NCI-H526 treated with DMSO at 0.1 percent for 48 hours (cell line): ENCODE results near the gene RAF1.
"Not testable (repeated sequence)": the region's sequence is repeated elsewhere in the genome, so short reads cannot be mapped to it uniquely, and the experiment has no call there.

Experiments
- DNase-seq: peaks from one replicate; lab custom pipeline; 2025; lab: John Stamatoyannopoulos, UW

RAF1 gene

DNA sequence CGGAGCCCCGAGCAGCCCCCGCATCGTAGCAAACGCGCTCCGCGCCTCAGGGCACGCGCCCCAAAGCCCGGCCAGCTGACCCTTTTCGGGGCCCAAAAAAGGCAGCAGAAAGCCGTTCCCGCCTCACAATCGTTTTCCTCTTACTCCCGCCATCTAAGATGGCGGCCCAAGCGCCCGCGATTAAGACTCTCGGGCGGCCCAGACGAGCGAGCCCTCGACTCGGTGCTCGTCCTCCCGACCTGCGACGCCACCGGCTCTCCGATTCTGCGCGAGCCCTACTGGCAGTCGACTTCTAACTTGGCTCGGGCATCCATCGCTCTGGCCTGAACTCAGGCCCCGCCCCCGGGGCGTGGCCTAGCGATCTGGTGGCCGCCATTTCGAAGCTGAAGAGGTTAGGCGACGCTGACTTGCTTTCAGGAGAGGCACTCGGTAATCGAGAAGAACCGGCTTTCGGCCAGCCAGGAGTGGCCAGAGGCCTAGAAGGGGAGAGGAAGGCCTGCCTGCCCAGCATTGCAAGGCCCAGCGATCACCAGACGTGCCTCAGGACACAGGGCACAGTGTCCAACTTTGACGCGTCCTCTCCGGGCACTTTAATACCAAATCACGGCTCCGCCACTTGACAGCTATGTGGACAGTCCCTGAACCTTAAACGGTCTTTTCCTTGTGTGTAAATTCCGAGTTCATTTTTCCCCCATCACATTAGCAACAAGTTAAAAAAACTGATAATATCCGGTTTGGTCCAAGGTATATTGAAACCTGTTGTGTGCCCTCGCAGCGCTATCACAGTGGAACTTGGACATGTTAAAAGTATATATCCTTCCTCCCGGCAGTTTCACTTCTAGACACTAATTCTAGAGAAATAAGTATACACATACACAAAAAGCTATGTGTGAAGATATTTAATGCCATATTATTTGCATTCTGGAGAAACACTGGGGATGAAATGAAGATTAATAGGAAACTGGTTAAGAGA lies at the start of gene RAF1:
Gene RAF1 (minus strand): TSS at position 182 of the 973 bp plus-strand sequence. CDS start 45,396 bp downstream, outside the sequence.
- DNase-seq: peak; percentile 97

DNA sequence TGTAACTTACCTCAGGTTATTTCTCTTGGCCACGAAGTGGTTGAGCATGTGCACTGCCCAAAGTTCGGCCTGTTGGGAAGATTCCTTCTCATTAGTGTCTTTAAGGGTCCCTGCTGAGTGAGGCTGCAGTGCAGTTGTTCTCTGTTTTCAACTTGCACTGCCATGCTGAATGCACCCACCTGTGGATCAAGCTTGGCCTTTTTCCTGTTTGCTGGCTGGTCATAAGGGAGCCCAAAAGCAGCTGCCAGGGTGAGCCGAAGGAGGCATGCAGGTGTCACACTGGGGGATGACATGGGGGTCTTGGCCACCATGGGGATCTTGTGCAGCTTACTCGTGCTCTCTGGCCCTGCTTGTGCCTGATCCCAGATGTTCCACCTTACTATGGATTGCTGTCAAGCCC lies 46.1 kb upstream of the RAF1 start:
- DNase-seq: no peak

DNA sequence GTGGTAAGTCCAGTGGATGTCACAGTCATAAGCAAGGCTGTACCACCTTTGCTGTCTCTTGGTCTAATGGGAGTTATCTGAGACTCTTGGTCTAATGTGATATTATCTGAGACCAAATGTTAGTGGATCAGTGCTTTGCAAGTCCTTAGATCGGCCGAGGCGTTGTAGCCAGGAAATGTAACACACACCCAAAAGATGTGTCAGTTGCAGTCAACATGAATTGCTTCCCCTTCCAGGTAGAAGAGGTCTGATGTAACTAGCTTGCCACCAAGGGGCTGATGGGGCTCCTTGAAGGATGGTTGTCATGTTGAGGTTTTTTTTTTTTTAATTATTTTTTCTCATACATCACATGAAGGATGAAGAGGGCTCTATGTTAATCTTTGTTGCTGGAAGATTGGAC lies 45.4 kb upstream of the RAF1 start:
- DNase-seq: no peak

DNA sequence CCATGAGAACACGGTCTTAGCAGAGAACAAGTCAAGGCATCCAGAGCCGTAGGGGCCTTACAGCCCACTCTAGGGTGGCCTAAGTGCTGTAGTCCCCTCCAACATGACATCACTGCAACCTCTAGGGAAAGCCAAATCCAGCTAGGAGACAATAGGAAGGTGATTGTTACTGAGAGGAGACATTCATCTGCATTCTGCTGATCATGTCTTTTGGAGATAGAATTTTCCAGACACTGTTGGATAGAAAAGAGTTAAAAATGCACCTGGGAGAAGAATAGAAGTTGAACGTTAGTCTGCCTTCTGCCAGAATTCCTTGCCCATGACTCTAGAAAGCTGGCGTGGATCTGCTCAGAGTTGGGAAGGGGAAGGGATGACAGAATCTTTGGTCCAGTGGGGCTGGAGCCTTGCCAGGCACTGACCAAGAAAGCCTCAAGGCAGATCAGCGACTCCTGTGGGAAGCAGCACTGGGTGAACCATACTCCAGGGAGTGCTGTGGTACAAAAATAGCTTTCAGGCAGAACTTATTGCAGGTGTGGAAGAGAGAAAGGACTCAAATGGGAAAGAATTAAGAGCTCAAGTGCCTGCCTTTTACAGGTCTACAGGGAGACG lies 44.8 kb upstream of the RAF1 start:
- DNase-seq: no peak

DNA sequence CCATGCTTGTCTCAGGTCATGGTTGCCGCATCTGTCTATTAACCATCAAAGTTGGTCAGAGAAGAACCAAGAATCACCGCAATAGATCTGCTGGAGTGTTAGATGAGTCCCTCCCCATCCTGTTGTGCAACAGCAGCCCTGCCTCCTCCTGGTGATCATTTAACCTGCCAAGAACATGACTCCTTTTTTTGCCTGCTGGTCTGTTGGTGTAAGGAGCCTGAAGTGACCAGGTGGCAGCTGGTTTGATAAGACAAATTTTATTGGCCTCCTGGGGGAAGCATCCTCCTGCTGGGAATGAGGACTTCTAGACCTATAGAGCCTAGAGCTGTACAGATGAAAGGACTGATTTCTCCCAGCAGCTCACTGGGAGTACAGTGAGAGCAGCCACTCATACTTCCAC lies 43.5 kb upstream of the RAF1 start:
- DNase-seq: no peak

DNA sequence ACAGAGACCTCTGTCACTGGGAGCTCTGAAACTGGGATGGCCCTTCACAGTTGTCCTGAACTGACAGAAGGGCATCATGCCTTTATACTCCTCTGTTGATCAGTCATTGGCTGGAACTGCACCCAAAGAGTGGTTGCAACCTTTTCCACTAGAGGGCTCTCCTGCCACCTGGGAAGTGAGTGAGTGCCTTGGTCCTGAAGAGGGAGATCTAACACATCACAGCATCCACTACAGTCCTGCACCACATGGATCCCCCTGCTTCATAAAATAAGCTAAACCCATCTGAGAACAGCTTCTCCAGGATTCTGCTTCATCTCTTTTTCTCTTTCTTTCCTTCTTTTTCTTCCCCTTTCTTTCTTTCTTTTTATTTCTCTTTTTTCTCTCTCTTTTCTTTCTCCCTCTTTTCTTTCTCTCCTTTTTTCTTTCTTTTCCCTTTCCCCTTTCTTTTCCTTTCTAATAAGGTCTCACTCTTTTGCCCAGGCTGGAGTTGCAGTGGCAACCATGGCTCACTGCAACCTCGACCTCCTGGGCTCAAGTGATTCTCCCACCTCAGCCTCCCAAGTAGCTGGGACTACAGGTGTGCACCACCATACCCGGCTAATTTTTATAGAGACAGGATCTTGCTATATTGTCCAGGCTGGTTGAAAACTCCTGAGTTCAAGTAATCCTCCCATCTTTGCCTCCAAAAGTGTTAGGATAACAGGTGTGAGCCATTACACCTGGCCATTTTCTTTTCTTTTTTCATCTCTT lies 42.8 kb upstream of the RAF1 start:
- DNase-seq: peak; percentile 24

DNA sequence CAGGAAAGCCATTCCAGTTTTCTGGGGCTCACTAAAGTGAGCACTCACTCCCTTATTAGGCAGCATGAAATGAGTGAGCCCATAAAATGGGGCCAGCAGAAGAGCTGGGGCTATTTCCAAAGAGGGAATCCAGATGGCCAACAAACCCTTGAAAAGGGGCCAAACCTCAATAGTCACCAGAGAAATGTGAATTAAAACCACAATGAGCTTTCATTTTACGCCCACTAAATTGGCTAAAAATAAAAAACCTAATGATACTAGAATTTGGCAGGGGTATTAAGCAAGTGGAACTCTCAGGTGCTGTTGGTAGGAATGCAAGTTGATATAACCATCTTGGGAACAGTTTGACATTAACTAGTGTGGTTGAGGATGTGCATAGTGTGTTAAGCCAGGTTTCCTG lies 42.1 kb upstream of the RAF1 start:
- no peak for DNase-seq

DNA sequence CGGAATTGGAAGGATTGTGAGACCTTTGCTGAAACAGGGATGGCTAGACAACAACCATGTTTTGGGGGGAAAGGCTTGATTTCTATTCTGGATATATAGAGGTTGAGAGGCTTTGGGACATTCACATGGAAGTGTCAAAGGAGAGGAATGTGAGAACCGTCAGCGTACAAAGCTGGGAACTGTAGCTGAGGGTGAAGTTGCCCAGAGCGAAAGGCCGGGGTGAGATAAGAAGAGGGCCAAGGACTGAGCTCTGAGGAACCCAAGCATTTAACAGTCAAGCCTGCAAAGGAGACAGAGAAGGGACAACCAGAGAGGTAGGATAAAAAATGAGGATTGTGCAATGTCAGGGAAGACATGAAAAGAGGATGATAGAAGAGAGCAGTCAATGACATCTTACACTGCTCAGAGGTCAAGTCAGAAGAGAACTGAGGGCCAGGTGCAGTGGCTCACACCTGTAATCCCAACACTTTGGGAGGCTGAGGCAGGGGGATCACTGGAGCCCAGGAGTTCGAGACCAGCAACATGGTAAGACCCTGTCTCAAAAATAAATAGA lies 41.5 kb upstream of the RAF1 start:
- no peak for DNase-seq

DNA sequence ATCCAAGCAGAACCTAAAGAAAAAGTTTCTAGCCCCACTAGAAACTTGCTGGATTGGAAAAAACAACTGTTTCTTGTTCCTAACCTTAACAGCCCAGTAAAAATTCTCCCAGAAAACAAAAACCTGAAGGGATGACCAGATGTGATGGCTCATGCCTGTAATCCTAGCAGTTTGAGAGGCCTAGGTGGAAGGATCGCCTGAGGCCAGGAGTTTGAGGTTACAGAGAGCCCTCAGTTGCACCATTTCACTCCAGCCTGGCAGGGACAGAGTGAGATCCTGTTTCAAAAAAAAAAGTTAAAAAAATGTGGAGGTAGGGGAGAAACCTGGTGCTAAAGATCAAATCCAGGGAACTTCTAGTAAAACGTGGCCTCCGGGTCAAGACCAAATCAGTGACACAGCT lies 38.6 kb upstream of the RAF1 start:
- no peak for DNase-seq

DNA sequence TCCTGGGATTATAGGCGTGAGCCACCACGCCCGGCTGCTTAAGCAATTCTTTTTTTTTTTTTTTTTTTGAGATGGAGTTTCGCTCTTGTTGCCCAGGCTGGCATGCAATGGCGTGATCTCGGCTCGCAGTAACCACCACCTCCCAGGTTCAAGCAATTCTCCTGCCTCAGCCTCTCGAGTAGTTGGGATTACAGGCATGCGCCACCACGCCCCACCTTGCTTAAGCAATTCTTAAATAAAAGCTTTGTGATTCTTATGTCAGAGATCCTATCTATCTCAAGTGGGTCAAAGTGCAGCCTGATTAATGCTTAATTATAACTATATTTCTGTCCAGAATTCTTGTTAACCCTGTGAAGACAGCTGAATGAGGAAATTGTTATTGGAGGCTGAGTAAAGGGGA lies 37.7 kb upstream of the RAF1 start:
- DNase-seq: not testable (repeated sequence)

DNA sequence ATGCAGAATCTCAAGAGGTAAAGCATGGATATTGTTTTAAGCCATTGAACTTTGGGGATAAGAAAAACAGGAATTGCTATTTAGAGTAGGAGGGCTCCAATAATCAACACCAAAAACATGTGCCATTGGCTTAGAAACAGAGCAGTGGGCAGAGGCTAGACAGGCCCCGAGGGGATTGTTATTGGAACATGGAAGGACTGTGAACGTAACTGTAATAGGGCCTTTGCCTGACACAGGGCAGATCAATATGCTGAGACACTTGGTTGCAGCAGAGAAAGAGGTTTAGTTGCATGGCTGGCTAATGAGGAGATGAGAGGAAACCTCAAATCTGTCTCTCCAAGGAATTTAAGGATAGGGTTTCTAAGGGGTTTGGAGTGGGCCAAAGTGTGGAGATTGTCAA lies 36.9 kb upstream of the RAF1 start:
- no peak for DNase-seq

DNA sequence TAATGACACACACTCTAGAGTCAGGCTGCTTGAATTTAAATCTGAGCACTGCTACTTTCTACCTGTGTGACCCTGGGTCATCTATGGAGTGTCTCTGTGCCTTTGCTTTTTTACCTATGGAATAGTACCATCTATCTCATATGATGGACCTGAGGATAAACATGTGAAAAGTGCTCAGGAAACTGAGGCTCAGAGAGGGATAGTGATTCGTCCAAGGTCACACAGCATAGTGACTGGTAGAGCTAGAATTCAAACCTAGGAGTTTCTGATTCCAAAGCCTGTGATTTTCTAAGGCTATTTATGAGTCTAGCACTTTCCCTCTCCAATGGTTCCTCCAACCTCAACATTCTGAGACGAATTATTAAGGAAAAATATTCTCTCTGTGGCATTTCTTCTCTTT lies 32.0 kb upstream of the RAF1 start:
- no peak for DNase-seq

DNA sequence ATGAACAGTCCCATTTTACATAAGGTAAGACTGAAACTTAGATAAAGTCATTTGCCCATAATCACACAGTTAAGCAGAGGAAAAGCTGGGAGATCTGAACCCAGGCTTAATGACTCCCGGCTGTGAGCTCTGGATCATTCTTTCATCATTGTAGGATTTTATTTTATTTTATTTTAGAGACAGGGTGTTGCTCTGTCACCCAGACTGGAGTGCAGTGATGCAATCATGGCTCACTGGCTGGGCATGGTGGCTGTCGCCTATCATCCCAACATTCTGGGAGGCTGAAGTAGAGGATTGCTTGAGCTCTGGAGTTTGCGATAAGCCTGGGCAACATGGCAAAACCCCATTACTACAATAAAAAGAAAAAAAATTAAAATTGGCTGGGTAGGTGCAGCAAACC lies 31.2 kb upstream of the RAF1 start:
- no peak for DNase-seq

DNA sequence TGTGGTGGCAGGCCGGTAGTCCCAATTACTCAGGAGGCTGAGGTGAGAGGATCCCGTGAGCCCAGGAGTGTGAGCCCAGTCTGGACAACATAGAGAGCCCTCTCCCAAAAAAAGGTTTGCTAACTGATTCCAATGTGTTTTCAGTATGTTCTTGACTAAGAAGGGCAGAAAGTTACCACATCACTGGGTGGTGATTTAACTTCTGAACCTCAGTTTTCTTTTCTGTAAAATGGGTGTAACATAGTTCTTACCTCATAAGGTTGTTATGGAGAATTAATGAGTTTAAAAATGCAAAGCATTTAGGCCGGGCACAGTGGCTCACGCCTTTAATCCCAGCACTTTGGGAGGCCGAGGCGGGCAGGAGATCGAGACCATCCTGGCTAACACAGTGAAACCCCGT lies 28.5 kb upstream of the RAF1 start:
- DNase-seq: no peak

DNA sequence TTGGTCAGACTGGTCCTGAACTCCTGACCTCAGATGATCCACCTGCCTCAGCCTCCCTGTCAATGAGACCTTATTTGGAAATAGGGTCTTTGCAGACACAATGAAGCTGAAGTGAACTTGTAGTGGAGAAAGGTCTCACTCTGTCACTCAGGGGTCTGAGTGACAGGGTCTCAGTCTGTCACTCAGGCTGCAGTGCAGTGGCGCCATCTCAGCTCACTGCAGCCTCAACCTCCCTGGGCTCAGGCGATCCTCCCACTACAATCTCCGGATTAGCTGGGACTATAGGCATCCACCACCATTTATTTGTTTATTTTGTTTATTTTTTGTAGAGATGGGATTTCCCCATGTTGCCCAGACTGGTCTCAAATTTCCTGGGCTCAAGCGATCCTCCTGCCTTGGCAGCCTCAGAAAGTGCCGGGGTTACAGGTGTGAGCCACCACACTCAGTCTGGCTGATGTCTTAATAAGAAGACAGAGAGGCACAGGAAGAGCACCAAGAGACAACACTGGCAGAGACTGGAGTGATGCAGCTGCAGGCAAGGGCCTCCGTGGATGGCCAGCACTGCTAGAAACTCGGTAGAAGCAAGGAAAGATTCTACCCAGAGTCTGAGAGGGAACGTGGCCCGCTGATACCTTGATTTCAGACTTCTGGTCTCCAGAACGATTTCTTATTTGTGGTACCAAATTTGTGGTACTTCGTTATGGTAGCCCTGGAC lies 26.2 kb upstream of the RAF1 start:
- no peak for DNase-seq

DNA sequence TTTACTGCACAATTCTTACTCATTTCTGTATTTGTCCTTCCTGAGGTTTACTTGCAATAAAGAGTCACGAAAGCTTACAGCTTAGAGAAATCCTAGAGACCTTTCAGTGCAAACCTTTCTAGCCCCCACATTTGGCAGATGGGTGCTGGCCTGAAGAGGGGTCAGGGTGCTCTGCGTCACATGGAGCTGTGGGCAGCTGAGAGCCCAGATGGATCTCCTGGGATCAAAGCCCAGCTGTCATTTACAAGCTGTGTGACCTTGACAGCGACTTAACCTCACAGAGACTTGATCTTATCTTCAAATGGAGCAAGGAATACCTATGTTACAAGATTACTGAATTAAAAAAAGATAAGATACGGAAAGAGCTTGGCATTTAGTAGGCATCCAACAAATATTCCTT lies 24.0 kb upstream of the RAF1 start:
- DNase-seq: no peak

DNA sequence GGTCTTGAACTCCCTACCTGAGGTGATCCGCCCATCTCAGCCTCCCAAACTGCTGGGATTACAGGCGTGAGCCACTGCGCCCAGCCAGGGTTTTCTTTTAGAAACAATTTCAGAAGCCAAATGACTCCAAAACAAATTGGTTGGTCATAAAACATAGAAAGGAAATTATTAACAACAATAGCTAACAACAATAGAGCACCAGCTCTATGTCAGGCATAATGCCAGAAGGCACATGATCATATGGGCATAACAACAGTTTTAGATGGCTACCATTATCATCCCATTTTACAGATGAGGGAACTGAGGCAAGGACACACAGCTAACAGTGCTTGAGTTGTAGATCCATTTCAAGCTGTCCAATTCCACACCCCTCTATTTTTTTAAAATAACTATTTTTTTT lies 22.2 kb upstream of the RAF1 start:
- DNase-seq: no peak

DNA sequence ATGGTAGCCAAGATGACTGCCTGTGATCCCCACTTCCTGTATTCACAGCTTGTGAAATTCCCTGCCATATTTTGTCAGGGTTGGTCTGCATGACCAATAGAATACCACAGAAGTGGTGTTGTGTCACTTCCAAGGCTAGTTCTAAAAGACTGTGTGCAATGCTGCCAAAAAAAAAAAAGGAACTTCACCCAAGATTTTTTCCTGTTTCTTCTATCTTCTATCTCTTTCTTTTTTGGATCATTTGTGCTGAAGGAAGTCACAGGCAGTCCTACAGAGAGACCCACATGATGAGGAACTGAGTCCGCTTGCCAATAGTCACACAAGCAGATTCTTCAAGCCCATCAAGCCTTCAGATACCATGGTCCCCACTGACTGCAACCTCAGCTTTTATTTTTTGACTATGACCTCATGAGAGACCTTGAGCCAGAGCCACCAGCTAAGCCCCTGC lies 18.1 kb upstream of the RAF1 start:
- DNase-seq: no peak

DNA sequence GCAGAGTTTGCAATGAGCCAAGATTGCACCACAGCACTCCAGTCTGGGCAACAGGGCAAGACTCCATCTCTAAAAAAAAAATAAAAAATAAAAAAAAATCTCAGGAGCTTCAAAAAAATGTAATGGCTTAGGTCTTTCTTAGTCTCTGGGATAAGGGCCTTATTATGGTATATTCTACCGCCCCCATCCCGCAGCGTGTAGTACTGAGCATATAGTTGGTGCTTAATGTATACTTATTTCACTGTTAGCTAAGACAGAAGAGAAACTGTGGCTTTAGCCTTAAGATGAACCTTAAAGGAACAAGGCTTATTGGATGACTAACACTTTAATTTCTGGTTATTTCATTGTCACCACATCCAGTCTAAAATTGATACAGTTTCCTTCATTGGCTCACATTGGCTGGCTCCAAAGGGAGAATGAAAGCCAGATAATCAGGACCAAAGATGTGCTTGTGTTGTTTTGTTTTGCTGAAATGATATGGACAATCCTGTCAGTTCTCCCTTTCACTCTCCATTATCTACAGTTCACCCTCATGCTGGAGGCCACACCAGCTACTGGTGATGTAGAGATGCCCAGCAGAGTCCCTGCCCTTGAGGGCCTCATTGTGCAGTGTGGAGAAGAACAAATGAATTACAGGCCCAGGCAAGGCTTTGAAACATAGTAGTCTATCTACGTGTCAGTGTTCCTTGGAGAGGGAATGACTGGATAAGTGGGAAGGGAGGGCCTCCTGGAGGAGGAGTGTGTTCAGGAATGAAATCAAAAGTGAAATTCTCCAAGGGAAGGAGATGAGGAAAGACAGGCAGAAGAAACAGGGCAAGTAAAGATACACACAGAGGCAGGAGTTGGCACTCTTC lies 17.4 kb upstream of the RAF1 start:
- DNase-seq: no peak

DNA sequence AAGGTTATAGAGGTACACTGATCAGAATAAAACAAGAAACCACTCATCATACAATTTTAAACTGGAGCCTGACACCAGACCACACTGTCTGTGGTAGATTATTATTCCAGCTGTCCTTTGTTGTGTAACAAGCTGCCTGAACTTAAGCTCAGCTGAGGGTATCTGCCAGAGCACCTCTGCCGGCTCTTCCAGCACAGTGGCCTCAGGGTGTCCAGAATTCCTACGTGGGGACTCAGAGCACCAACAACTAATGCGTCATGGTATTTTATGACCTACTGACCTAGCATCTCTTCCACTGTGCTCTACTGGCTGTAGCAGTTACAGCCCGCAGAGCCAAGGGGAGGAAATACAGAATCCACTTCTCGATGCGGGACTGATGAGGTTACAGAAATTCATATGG lies 15.6 kb upstream of the RAF1 start:
- DNase-seq: no peak

DNA sequence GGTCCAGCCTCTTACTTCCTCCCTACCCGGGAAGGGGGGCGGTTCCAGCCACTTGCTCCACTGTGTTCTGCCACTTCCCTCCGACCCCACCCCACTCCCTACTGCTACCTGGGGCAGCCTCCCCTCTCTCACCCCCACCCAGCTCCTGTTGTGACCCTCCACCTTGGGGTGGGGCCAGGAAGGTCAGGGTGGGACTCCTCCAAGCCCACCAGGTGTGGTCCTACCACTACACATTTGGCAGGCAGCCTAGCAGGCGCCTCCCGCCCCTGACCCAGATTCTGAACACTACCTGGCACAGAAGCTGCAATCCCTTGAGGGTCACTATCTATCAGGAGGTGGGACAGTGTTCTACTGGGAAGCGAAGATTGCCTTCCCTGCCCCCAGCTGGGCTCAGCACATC lies 13.7 kb upstream of the RAF1 start:
- DNase-seq: no peak
